Measurements from ENCODE around the gene ANGPTL4. TPM values are rescaled to one million over a fixed set of nuclear protein-coding genes. Genes with fewer than 3 reads are reported as not detected.
"Not testable (repeated sequence)": the region's sequence is repeated elsewhere in the genome, so short reads cannot be mapped to it uniquely, and the experiment has no call there.

ANGPTL4 gene
- polyA plus RNA-seq, 2 of the 4 experiments (the other 2 are of a cell fraction), result 12.3 to 30.8 TPM

- 93% methylated on average over 14 of the region's 14 CpGs for WGBS (ENCODE audit: missing lambda C conversion rate)
- no peak overlapping the region for H3K4me3 ChIP-seq
- FAIRE-seq (no peak), ATAC-seq (no peak), DNase-seq (ENCODE audit: low read depth in 1 of 2, low spot score in 1 of 2) (no peak)
- TF ChIP-seq CEBPB (IDR thresholded peaks at IDR 0.05), result no peak
- TF ChIP-seq ESRRA (IDR thresholded peaks at IDR 0.05; ENCODE audit: borderline replicate concordance, low read length), result no peak
- no peak for TF ChIP-seq NR3C1 (IDR thresholded peaks at IDR 0.05)
- no peak for TF ChIP-seq TFCP2L1 (CRISPR knock-in tag; IDR thresholded peaks at IDR 0.05)
- TF ChIP-seq ZFP36 (IDR thresholded peaks at IDR 0.05; ENCODE audit: borderline replicate concordance, partially characterized antibody), result no peak
- TF ChIP-seq CBX2 (IDR thresholded peaks at IDR 0.05; ENCODE audit: borderline replicate concordance, low read depth), result no peak
- no peak for TF ChIP-seq PHF8 (IDR thresholded peaks at IDR 0.05; ENCODE audit: borderline replicate concordance, low read depth)
- TF ChIP-seq RAD21 (conservative IDR thresholded peaks at IDR 0.05 in 1 of 2, IDR thresholded peaks at IDR 0.05 in 1 of 2), result no peak
- no peaks in the 10 kb centered on the region for H3K9me3 ChIP-seq
- H3K4me1 ChIP-seq, result peaks cover 8% of the 10 kb centered on the region
- no peak overlapping the region for H3K4me2 ChIP-seq
- ChIA-PET CTCF (no interaction called here), POLR2A (no interaction called here)
- no peak overlapping the region for H3K27ac ChIP-seq
Measured at GRCh38 chr19:8316351-8317125, 47.4 kb upstream of the ANGPTL4 start.

- 76% methylated on average over 8 of the region's 9 CpGs for WGBS (ENCODE audit: missing lambda C conversion rate)
- FAIRE-seq; H3K4me3 ChIP-seq; H3K27ac ChIP-seq; CTCF ChIA-PET; H3K9me3 ChIP-seq; DNase-seq (ENCODE audit: low read depth in 1 of 2, low spot score in 1 of 2); H3K4me2 ChIP-seq; ATAC-seq: not testable (repeated sequence)
- POLR2A ChIA-PET, result interaction anchor here (0.6 kb wide), 1 partner anchor 128 kb away, joined by 3 read pairs; no protein-coding TSS in a partner anchor
- TF ChIP-seq RAD21 (conservative IDR thresholded peaks at IDR 0.05 in 1 of 2, IDR thresholded peaks at IDR 0.05 in 1 of 2), result 0 out of 5 replicates have a peak, but pooled peaks of 1 of the 2 experiments have one; percentile 3
- H3K4me1 ChIP-seq, result peaks cover 21% of the 10 kb centered on the region
Measured at GRCh38 chr19:8318835-8319234, 45.1 kb upstream of the ANGPTL4 start.

GRCh38 chr19:8319807-8320520, 44.0 kb upstream of the ANGPTL4 start:
- Histone ChIP-seq H3K4me2 (peak overlapping the region; percentile 98), H3K4me1 (peaks cover 22% of the 10 kb centered on the region), H3K4me3 (peak overlapping the region; percentile 100), H3K9me3 (no peaks in the 10 kb centered on the region), H3K27ac (peak overlapping the region; percentile 95 to 99)
- ChIA-PET CTCF (interaction anchor here (1.2 to 1.3 kb wide), 2 partner anchors 9 to 51 kb away, joined by 5 to 7 read pairs; no protein-coding TSS in a partner anchor), POLR2A (interaction anchor here (1.7 kb wide), 2 partner anchors 8 to 15 kb away, joined by 7 to 20 read pairs; no protein-coding TSS in a partner anchor)
- 78% methylated on average over 19 of the region's 19 CpGs for whole genome bisulfite sequencing (ENCODE audit: missing lambda C conversion rate)
- FAIRE-seq (no peak), ATAC-seq (no peak), DNase-seq (ENCODE audit: low read depth in 1 of 2, low spot score in 1 of 2) (no peak)
- no peak for TF ChIP-seq ELK1 (IDR thresholded peaks at IDR 0.05; ENCODE audit: low read depth, low read length)
- TF ChIP-seq ESRRA (IDR thresholded peaks at IDR 0.05; ENCODE audit: borderline replicate concordance, low read length), result no peak
- no peak for TF ChIP-seq E2F6 (IDR thresholded peaks at IDR 0.05; ENCODE audit: borderline replicate concordance, low read depth)
- no peak for TF ChIP-seq CHD2 (IDR thresholded peaks at IDR 0.05; ENCODE audit: low read length, partially characterized antibody)
- no peak for TF ChIP-seq CBX2 (IDR thresholded peaks at IDR 0.05; ENCODE audit: borderline replicate concordance, low read depth)

GRCh38 chr19:8320564-8321066, 43.3 kb upstream of the ANGPTL4 start:
- Histone ChIP-seq H3K4me1 (peaks cover 22% of the 10 kb centered on the region), H3K4me2 (peak overlapping the region; percentile 98), H3K4me3 (peak overlapping the region; percentile 100), H3K27ac (peak overlapping the region; percentile 95 to 99), H3K9me3 (no peaks in the 10 kb centered on the region)
- DNase-seq (ENCODE audit: low read depth in 1 of 2, low spot score in 1 of 2) (no peak), ATAC-seq (peak; percentile 9 to 31; a peak in 4 of 6 replicates), FAIRE-seq (no peak)
- WGBS (ENCODE audit: missing lambda C conversion rate), result 2% methylated on average over 14 of the region's 16 CpGs
- no peak for TF ChIP-seq KDM1A (IDR thresholded peaks at IDR 0.05; ENCODE audit: low read depth)
- no peak for TF ChIP-seq NPAS2 (CRISPR knock-in tag; IDR thresholded peaks at IDR 0.05; ENCODE audit: borderline replicate concordance)
- ChIA-PET CTCF (interaction anchor here (0.8 to 1.3 kb wide), 3 partner anchors 10 to 52 kb away, joined by 3 to 7 read pairs (median 5); no protein-coding TSS in a partner anchor), POLR2A (interaction anchor here (0.6 to 1.7 kb wide), 3 partner anchors 9 to 283 kb away, joined by 3 to 20 read pairs (median 7); no protein-coding TSS in a partner anchor)

Measured in A549 (cell line).